ENCODE results near the gene NOS1.

NOS1 gene

DNA sequence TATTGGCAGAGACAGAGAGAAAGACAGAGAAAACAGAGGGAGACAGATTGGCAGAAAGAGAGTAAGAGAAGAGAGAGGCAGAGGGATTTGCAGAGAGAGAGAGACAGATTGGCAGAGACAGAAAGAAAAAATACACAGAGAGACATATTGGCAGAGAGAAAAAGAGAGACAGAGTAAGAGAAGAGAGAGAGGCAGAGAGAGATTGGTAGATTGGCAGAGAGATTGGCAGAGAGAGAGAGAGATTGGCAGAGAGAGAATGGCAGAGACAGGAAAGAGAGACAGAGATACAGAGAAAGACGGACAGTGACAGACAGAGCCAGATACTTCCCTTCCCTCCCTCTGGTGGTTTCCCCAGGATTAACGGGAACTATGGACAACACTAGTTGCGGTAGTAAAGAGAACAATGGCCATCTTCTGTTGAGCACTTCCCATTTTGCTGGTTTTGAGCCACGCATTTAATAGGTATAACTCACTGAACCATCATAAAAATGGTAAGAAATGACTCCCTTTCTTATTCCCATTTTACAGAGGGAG is 2.6 kb upstream of the NOS1 start:
- DNase-seq (ENCODE audit: low read depth in 2 of 2), result no peak

DNA sequence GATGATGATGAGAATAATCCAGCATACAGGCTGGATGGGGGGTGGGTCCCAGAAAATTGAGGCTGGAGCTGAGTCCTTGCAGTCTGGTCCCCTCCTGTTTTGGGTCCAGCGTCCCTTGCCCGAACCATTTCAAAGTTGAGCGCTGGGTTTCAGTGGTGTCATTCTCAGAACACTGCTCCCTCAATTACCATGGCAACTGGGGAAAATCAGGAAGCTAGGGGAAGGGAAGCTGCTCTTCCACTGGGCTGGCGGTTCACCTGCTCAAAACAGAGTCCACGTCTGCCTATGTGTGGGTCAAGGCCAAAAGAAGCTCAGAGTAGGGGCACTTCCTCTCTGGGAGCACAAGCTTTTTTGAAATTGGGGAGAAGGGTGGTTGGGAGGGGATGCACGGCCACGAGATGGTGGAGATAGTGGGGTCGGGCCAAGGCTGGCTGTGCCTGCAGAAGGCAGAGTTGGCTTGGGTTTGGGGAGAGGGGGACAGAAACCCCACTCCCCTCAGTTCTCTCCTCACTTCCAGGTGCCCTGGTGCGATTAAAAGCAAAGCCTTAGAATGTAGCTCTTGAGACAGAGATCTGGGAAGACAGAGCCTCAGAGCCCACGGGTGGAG is 1.7 kb upstream of the NOS1 start:
- no peak for DNase-seq (ENCODE audit: low read depth in 2 of 2)

GRCh38 chr12:117362391-117362790 is 965 bp upstream of the NOS1 start:
- no peak for DNase-seq (ENCODE audit: low read depth in 2 of 2)

GRCh38 chr12:117361905-117362304 is 479 bp upstream of the NOS1 start:
- no peak for DNase-seq (ENCODE audit: low read depth in 2 of 2)

- DNase-seq (ENCODE audit: low read depth in 2 of 2), result no peak
Measured at GRCh38 chr12:117360551-117361346, 677 bp downstream of the NOS1 start.

DNA sequence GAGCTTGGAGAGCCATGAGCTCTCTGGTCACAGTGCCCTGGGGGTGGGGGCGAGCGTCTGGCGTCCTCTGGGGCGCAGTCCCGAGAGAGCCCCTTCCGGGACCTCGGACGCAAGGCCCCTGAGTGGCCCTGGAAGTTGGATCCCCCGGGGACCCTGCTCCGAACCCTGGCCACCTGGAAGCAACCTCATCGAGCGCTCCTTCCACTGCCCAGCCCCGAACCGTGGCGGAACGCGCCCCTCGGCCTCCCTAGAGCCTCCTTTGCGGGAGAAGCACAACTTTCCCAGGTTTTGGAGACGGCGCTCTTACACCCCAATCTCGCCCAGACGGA is 1.2 kb downstream of the NOS1 start:
- no peak for DNase-seq (ENCODE audit: low read depth in 2 of 2)

DNA sequence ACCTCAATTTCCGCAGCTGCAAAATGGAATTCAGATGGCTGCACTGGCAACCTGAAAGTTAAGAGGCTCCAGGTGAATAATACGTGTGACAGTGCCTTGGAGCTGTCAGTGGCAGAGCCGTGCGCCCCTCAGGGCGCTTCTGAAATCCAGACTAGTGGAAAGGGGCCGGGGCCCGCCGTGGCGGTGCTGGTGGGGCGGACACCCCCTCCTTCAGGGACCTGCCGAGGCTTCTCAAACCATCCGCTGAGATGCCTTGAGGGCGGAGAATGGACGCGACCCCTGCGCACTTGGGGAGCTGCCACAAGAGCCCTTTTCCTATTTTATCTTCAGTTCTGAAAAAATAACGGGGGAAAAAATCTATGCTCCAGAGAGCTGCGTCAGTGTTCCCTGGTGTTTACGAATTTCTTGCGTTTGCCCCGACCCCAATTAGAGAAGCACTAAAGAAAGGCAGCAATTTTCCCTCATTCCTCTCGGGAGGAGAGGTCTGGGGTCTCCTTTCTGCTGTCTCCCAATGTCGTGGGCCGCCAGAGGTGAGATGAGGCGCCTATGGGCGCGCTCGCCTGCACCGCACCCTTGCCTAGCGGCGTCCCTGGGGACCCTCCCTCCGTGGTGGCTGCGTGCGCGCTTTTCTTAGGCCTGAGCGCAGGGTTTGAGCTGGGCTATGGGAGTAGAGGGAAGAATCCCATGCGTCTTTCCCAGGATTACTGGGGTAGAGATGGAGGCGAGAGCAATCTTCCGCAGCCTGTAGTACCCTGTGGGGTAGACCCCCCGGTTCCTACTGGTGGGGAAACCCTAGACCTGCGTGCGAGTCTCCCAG is 2.2 kb downstream of the NOS1 start:
- no peak for DNase-seq (ENCODE audit: low read depth in 2 of 2)

- DNase-seq (ENCODE audit: low read depth in 2 of 2), result no peak
Measured at GRCh38 chr12:117356048-117356447, 5.4 kb downstream of the NOS1 start.

DNA sequence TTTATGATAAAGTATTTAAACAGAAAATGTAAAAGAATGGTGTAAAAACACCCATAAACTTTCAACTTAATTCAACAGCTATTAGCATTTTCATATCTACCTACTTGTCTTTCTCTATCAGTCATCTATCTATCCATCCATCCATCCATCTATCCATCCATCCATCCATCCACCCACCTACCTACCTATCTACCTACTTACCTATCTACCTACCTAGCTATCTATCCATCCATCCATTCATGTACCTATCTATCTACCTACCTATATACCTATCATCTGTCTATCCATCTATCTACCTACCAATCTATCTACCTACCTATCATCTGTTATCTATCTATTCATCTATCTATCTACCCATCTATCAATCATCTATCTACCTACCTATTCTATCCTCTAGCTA is 8.5 kb downstream of the NOS1 start:
- no peak for DNase-seq (ENCODE audit: low read depth in 2 of 2)

DNA sequence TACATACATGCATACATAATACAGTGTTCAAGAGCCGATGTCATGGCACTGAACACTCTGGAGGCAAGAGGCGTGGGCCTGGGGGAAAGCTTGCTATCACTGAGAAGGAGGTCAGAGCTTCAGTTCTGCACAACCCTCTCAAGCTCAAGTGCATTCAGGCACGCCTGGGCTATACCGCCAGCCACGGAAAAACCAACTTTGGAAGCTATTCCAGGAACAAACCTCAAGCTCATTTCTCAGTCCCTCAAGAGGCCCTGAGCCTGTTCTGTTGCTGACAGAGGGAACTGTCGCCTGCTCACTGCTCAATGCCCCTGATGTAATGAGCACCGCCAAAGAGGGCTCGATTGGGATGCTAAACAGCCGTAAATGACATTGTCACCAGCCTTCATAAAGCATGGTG is 9.2 kb downstream of the NOS1 start:
- no peak for DNase-seq (ENCODE audit: low read depth in 2 of 2)

GRCh38 chr12:117350140-117350539 is 11.3 kb downstream of the NOS1 start:
- DNase-seq (ENCODE audit: low read depth in 2 of 2), result no peak

DNA sequence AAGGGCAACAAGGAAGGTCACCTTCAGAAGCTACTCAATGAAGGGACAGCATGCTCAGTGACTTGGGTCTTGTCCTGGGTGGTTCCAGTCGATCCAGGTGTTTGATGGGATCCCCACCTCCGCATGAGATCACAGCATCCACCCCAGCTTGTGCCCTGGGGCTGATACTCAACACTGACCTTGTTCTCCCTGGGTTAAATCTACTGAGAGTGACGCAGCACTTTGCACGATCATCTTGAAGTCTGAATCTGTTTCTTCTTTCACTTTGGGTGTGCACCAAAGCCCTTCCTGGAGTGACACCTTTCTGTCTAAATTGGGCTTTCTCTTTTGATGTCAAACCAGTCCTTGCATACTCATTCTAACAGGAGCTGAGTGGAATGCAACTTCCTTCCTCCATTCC is 13.8 kb downstream of the NOS1 start:
- DNase-seq (ENCODE audit: low read depth in 2 of 2), result no peak

DNA sequence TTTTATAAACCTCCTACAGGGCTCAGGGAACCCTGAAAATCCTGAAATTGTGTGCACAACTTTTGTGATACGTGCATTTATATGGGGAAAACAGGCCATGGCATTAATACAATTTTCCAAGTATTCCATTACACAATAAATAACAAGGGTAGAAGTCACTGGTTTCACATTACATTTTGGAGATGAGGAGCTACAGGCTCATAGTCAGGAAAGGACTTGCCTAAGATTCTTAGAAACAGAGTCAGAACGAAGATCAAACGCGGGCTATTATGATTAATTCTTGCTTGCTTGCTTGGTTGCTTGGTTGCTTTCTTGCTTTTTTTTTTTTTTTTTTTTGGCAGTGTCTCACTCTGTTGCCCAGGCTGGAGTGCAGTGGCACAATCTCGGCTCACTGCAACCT is 16.7 kb downstream of the NOS1 start:
- no peak for DNase-seq (ENCODE audit: low read depth in 2 of 2)

- no peak for DNase-seq (ENCODE audit: low read depth in 2 of 2)
Measured at GRCh38 chr12:117343849-117344248, 17.6 kb downstream of the NOS1 start.

- DNase-seq (ENCODE audit: low read depth in 2 of 2), result no peak
Measured at GRCh38 chr12:117343296-117343695, 18.1 kb downstream of the NOS1 start.

DNA sequence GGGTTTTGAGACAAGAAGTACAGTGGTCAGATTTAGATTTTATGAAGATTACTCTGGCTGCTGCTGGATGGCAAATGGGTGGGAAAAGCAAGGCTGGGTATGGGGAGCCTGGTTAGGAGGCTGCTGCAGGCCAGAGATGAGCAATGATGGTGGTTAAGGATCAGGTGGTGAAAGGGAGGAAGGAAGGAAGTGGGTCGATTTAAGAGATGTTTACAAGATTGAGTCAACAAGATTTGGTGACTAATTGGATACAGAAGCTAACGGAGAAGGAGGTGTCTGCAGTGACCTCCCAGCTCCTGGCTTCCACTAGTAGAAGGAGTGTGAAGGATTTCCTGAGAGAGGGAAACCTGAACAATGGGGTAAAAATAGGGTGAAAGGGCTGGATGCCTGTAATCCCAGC is 18.7 kb downstream of the NOS1 start:
- DNase-seq (ENCODE audit: low read depth in 2 of 2), result no peak

- DNase-seq (ENCODE audit: low read depth in 2 of 2), result no peak
Measured at GRCh38 chr12:117342247-117342646, 19.2 kb downstream of the NOS1 start.

DNA sequence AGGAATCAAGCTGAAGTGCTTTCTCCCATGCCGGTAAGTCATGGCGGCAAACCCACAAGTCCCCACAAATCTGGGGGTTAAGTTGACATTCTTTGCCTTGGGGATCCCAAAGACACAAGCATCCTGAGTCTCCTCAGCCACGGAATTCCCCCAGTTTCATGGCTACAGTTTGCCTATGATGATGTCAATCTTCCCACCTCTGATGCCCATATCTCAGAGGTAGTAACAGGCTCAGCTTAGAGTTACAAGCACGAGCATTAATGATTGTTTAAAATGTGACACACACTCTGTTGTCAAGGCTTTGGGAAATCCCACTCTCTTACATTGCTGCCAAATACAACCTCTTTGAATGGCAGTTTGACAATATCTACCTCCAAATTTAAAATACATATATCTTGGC is 22.3 kb downstream of the NOS1 start:
- DNase-seq (ENCODE audit: low read depth in 2 of 2), result no peak

GRCh38 chr12:117334855-117335587 is 26.4 kb downstream of the NOS1 start:
- no peak for DNase-seq (ENCODE audit: low read depth in 2 of 2)

- DNase-seq (ENCODE audit: low read depth in 2 of 2), result no peak
Measured at GRCh38 chr12:117334051-117334450, 27.4 kb downstream of the NOS1 start.

- DNase-seq (ENCODE audit: low read depth in 2 of 2), result no peak
Measured at GRCh38 chr12:117333331-117333881, 28.0 kb downstream of the NOS1 start.

- DNase-seq (ENCODE audit: low read depth in 2 of 2), result no peak
Measured at GRCh38 chr12:117331691-117332090, 29.7 kb downstream of the NOS1 start.
